Measurements from ENCODE around the gene CLTRN.

Gene CLTRN

GRCh38 chrX:15599461-15599860 lies 65.1 kb downstream of the CLTRN start:
- H3K27ac ChIP-seq (ENCODE audit: low read depth, low read length): no peak overlapping the region
- H3F3A ChIP-seq (ENCODE audit: control insufficient read depth, insufficient read depth): no peaks in the 10 kb centered on the region
- H3K9me3 ChIP-seq (ENCODE audit: control insufficient read depth, insufficient read depth, low read length): no peaks in the 10 kb centered on the region
- no peaks in the 10 kb centered on the region for H3K79me2 ChIP-seq (ENCODE audit: control insufficient read depth, low read length)
- no peaks in the 10 kb centered on the region for H4K20me1 ChIP-seq (ENCODE audit: control insufficient read depth, insufficient read depth, low read depth, low read length)
- H3K4me2 ChIP-seq (ENCODE audit: low read length): no peak overlapping the region
- no peak for TF ChIP-seq EZH2phosphoT487 (IDR thresholded peaks at IDR 0.05; ENCODE audit: borderline replicate concordance, low read length)
- TF ChIP-seq, protein P1, sequence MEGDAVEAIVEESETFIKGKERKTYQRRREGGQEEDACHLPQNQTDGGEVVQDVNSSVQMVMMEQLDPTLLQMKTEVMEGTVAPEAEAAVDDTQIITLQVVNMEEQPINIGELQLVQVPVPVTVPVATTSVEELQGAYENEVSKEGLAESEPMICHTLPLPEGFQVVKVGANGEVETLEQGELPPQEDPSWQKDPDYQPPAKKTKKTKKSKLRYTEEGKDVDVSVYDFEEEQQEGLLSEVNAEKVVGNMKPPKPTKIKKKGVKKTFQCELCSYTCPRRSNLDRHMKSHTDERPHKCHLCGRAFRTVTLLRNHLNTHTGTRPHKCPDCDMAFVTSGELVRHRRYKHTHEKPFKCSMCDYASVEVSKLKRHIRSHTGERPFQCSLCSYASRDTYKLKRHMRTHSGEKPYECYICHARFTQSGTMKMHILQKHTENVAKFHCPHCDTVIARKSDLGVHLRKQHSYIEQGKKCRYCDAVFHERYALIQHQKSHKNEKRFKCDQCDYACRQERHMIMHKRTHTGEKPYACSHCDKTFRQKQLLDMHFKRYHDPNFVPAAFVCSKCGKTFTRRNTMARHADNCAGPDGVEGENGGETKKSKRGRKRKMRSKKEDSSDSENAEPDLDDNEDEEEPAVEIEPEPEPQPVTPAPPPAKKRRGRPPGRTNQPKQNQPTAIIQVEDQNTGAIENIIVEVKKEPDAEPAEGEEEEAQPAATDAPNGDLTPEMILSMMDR (IDR thresholded peaks at IDR 0.05; ENCODE audit: low read depth, low read length, poor library complexity, severe bottlenecking): no peak
- no peak overlapping the region for H3K4me3 ChIP-seq (ENCODE audit: low read length)
- H3K9me2 ChIP-seq (replicated peaks; ENCODE audit: control insufficient read depth, low read length): no peaks in the 10 kb centered on the region
- no peaks in the 10 kb centered on the region for H3K36me3 ChIP-seq (ENCODE audit: control insufficient read depth, low read length)
- no peaks in the 10 kb centered on the region for H3K4me1 ChIP-seq (ENCODE audit: control insufficient read depth, low read length)
- H3K27me3 ChIP-seq (ENCODE audit: control insufficient read depth, low read length): no peaks in the 10 kb centered on the region

DNA sequence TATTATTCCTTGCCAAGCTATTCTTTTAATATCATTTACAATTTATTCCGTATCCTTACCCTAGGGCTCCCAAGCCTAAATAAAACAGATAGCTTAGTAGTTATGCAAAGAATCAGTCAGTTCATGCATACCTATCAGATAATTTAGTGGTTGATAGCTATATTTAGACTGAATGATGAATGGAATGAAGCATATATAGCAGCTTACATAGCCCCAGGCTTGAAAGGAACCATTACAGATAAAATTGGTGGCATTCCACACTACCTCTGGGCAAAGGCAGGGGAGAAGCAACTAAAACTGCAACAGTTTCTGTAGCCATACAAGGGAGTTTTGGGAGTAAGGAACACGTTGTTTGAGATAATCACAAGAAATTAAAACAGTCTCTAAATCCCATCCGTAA lies 66.6 kb downstream of the CLTRN start:
- Histone ChIP-seq H3K4me3 (ENCODE audit: low read length) (no peak overlapping the region), H3K9me2 (replicated peaks; ENCODE audit: control insufficient read depth, low read length) (no peaks in the 10 kb centered on the region), H3K4me2 (ENCODE audit: low read length) (no peak overlapping the region), H3K27me3 (ENCODE audit: control insufficient read depth, low read length) (no peaks in the 10 kb centered on the region), H3K27ac (ENCODE audit: low read depth, low read length) (no peak overlapping the region), H3K79me2 (ENCODE audit: control insufficient read depth, low read length) (no peaks in the 10 kb centered on the region), H3F3A (ENCODE audit: control insufficient read depth, insufficient read depth) (no peaks in the 10 kb centered on the region), H3K4me1 (ENCODE audit: control insufficient read depth, low read length) (no peaks in the 10 kb centered on the region), H4K20me1 (ENCODE audit: control insufficient read depth, insufficient read depth, low read depth, low read length) (no peaks in the 10 kb centered on the region), H3K9me3 (ENCODE audit: control insufficient read depth, insufficient read depth, low read length) (no peaks in the 10 kb centered on the region), H3K36me3 (ENCODE audit: control insufficient read depth, low read length) (no peaks in the 10 kb centered on the region)
- TF ChIP-seq, protein P1 (IDR thresholded peaks at IDR 0.05; ENCODE audit: low read depth, low read length, poor library complexity, severe bottlenecking): no peak
- no peak for TF ChIP-seq EZH2phosphoT487 (IDR thresholded peaks at IDR 0.05; ENCODE audit: borderline replicate concordance, low read length)

GRCh38 chrX:15594371-15594770 lies 70.2 kb downstream of the CLTRN start:
- Histone ChIP-seq H3K4me1 (ENCODE audit: control insufficient read depth, low read length) (no peaks in the 10 kb centered on the region), H3K4me2 (ENCODE audit: low read length) (no peak overlapping the region), H3K27me3 (ENCODE audit: control insufficient read depth, low read length) (no peaks in the 10 kb centered on the region), H4K20me1 (ENCODE audit: control insufficient read depth, insufficient read depth, low read depth, low read length) (no peaks in the 10 kb centered on the region), H3K79me2 (ENCODE audit: control insufficient read depth, low read length) (no peaks in the 10 kb centered on the region), H3K27ac (ENCODE audit: low read depth, low read length) (no peak overlapping the region), H3K9me2 (replicated peaks; ENCODE audit: control insufficient read depth, low read length) (no peaks in the 10 kb centered on the region), H3F3A (ENCODE audit: control insufficient read depth, insufficient read depth) (no peaks in the 10 kb centered on the region), H3K4me3 (ENCODE audit: low read length) (no peak overlapping the region), H3K36me3 (ENCODE audit: control insufficient read depth, low read length) (no peaks in the 10 kb centered on the region), H3K9me3 (ENCODE audit: control insufficient read depth, insufficient read depth, low read length) (no peaks in the 10 kb centered on the region)
- no peak for TF ChIP-seq EZH2phosphoT487 (IDR thresholded peaks at IDR 0.05; ENCODE audit: borderline replicate concordance, low read length)
- TF ChIP-seq, protein P1 (IDR thresholded peaks at IDR 0.05; ENCODE audit: low read depth, low read length, poor library complexity, severe bottlenecking): no peak
